Fibroblast of lung (primary cell): ENCODE data around the gene NOPCHAP1. TPM values are rescaled to one million over a fixed set of nuclear protein-coding genes. Genes with fewer than 3 reads are reported as not detected.
"Not testable (repeated sequence)": the region's sequence is repeated elsewhere in the genome, so short reads cannot be mapped to it uniquely, and the experiment has no call there.

Experiments used
- DNase-seq, 2 donors: peaks; one replicate each; pipeline versions ENCODE4 v3.0.0 to v3.0.0-alpha.2; 2010; ENCODE audit warnings: low read depth in 2 of 2
- H2AFZ ChIP-seq: 2 replicates; pipeline ENCODE4 v1.5.1; 2012; ENCODE audit warnings: low read length, control low read depth, inconsistent platforms
- H3K27ac ChIP-seq: 2 replicates; pipeline ENCODE4 v1.5.1; 2011; ENCODE audit warnings: low read length, control low read depth; ENCODE audit not compliant: insufficient read depth
- H3K27me3 ChIP-seq: 2 replicates; pipeline ENCODE4 v1.5.1; 2011; ENCODE audit warnings: mild to moderate bottlenecking, low read length; ENCODE audit not compliant: control insufficient read depth, insufficient read depth
- H3K36me3 ChIP-seq: 2 replicates; pipeline ENCODE4 v1.5.1; 2011; ENCODE audit warnings: low read length; ENCODE audit not compliant: control insufficient read depth, insufficient read depth
- H3K4me1 ChIP-seq: 2 replicates; pipeline ENCODE4 v1.5.1; 2011; ENCODE audit warnings: low read length; ENCODE audit not compliant: control insufficient read depth, insufficient read depth; ENCODE audit errors: extremely low read depth
- H3K4me2 ChIP-seq: 2 replicates; pipeline ENCODE4 v1.5.1; 2011; ENCODE audit warnings: low read length, control low read depth; ENCODE audit not compliant: insufficient read depth; ENCODE audit errors: extremely low read depth
- H3K4me3 ChIP-seq, 4 experiments: fragments of 200-600 bp in 1 of 4; sonication (generic) in 1 of 4; replicated peaks in 1 of 4; 2 replicates each; pipeline ENCODE4 v1.5.1; 2011 to 2016; ENCODE audit warnings: low read length in 4 of 4, low read depth in 3 of 4, mild to moderate bottlenecking in 3 of 4, control low read depth in 2 of 4, inconsistent platforms in 1 of 4, mixed read lengths in 1 of 4; ENCODE audit not compliant: insufficient read depth in 1 of 4; ENCODE audit errors: control extremely low read depth in 1 of 4
- H3K79me2 ChIP-seq: 2 replicates; pipeline ENCODE4 v1.5.1; 2012; ENCODE audit warnings: mild to moderate bottlenecking, low read length, inconsistent platforms; ENCODE audit not compliant: control insufficient read depth, insufficient read depth
- H3K9ac ChIP-seq: 2 replicates; pipeline ENCODE4 v1.5.1; 2011; ENCODE audit warnings: mild to moderate bottlenecking, low read length, control low read depth; ENCODE audit not compliant: insufficient read depth
- H3K9me3 ChIP-seq: 2 replicates; pipeline ENCODE4 v1.5.1; 2012; ENCODE audit warnings: low read depth, low read length; ENCODE audit not compliant: control insufficient read depth, insufficient read depth
- H4K20me1 ChIP-seq: 2 replicates; pipeline ENCODE4 v1.5.1; 2011; ENCODE audit warnings: low read length; ENCODE audit not compliant: control insufficient read depth, insufficient read depth; ENCODE audit errors: extremely low read depth
- CTCF ChIP-seq, 2 donors: IDR thresholded peaks in 1 of 2; conservative IDR thresholded peaks in 1 of 2; 1 replicate in 1 of 2; 2 replicates in 1 of 2; pipeline ENCODE4 v1.5.1; 2011 to 2012; ENCODE audit warnings: low read length in 2 of 2, control low read depth in 1 of 2, inconsistent platforms in 1 of 2, low read depth in 1 of 2, mild to moderate bottlenecking in 1 of 2
- EZH2 ChIP-seq: IDR thresholded peaks from 2 replicates; pipeline ENCODE4 v1.5.1; 2012; ENCODE audit warnings: low read length, control low read depth, mild to moderate bottlenecking; ENCODE audit errors: missing control alignments
- polyA plus RNA-seq, 2 donors: library from polyadenylated mRNA; depleted of rRNA in 1 of 2; stranded (reverse) in 1 of 2; unstranded in 1 of 2; fragments of >200 nt; gene quantifications; 2 replicates each; pipeline ENCODE4 v1.2.1, GENCODE V29; 2011 to 2012; ENCODE audit warnings: missing spikeins in 1 of 2
- total RNA-seq: library from RNA; depleted of rRNA; stranded (reverse); fragments of >200 nt; gene quantifications from 2 replicates; pipeline ENCODE4 v1.2.1, GENCODE V29; 2014

The NOPCHAP1 gene
- total and polyA plus RNA-seq, 2 donors (not counting 1 experiment from before 2014, with no cell fraction given), result 4.2 to 12.2 TPM

GRCh38 chr12:104941454-104941853 is 44.7 kb upstream of the NOPCHAP1 start:
- Histone ChIP-seq H2AFZ (no peak overlapping the region), H3K27ac (no peak overlapping the region), H3K36me3 (no peaks in the 10 kb centered on the region), H4K20me1 (no peaks in the 10 kb centered on the region), H3K79me2 (no peaks in the 10 kb centered on the region), H3K9ac (no peak overlapping the region), H3K4me1 (no peaks in the 10 kb centered on the region), H3K4me2 (no peak overlapping the region), H3K27me3 (no peaks in the 10 kb centered on the region), H3K9me3 (no peaks in the 10 kb centered on the region), H3K4me3 (no peak overlapping the region)
- DNase-seq, result no peak
- TF ChIP-seq CTCF (conservative IDR thresholded peaks at IDR 0.05 in 1 of 2, IDR thresholded peaks at IDR 0.05 in 1 of 2; ENCODE audit: low read depth in 1 of 2, low read length in 2 of 2) (no peak), EZH2 (no peak)

- no peaks in the 10 kb centered on the region for H3K9me3 ChIP-seq
- H3K79me2 ChIP-seq, result no peaks in the 10 kb centered on the region
- H3K9ac ChIP-seq, result no peak overlapping the region
- H3K4me1 ChIP-seq, result no peaks in the 10 kb centered on the region
- no peak overlapping the region for H2AFZ ChIP-seq
- no peaks in the 10 kb centered on the region for H3K27me3 ChIP-seq
- H3K4me2 ChIP-seq, result no peak overlapping the region
- DNase-seq, result no peak
- H4K20me1 ChIP-seq, result no peaks in the 10 kb centered on the region
- no peaks in the 10 kb centered on the region for H3K36me3 ChIP-seq
- H3K4me3 ChIP-seq, result no peak overlapping the region
- H3K27ac ChIP-seq, result no peak overlapping the region
- TF ChIP-seq EZH2 (no peak), CTCF (conservative IDR thresholded peaks at IDR 0.05 in 1 of 2, IDR thresholded peaks at IDR 0.05 in 1 of 2; ENCODE audit: low read depth in 1 of 2, low read length in 2 of 2) (no peak)
Measured at GRCh38 chr12:104942075-104942474, 44.0 kb upstream of the NOPCHAP1 start.

GRCh38 chr12:104943401-104943800 is 42.7 kb upstream of the NOPCHAP1 start:
- H4K20me1 ChIP-seq, H2AFZ ChIP-seq, H3K9me3 ChIP-seq, H3K36me3 ChIP-seq, DNase-seq, H3K4me1 ChIP-seq, H3K27ac ChIP-seq, H3K9ac ChIP-seq, H3K4me3 ChIP-seq, H3K79me2 ChIP-seq, H3K4me2 ChIP-seq, H3K27me3 ChIP-seq: not testable (repeated sequence)
